Neural progenitor cell (in vitro differentiated cells): ENCODE results near the gene PTPRN2. TPM values are rescaled to one million over a fixed set of nuclear protein-coding genes. Genes with fewer than 3 reads are reported as not detected.
A peak's percentile ranks its signal among the peaks of the same experiment; 100 is the strongest.

ENCODE experiments used
- DNase-seq: peaks from one replicate; pipeline ENCODE4 v3.0.0-alpha.2; 2016; ENCODE audit warnings: low spot score
- H2AFZ ChIP-seq: fragments of 200-600 bp; sonication (generic); replicated peaks from 2 replicates; pipeline ENCODE4 v1.6.1; 2016; ENCODE audit warnings: antibody characterized with exemption
- H3F3A ChIP-seq: fragments of 200-600 bp; sonication (generic); 2 replicates; pipeline ENCODE4 v1.6.1; 2016; ENCODE audit warnings: antibody characterized with exemption, low read depth
- H3K27ac ChIP-seq: fragments of 200-600 bp; sonication (generic); 2 replicates; pipeline ENCODE4 v1.5.1; 2016; ENCODE audit warnings: mild to moderate bottlenecking
- H3K27me3 ChIP-seq: fragments of 200-600 bp; sonication (generic); 2 replicates; pipeline ENCODE4 v1.6.1; 2016; ENCODE audit warnings: mild to moderate bottlenecking, moderate library complexity
- H3K36me3 ChIP-seq: fragments of 200-600 bp; sonication (generic); 2 replicates; pipeline ENCODE4 v1.5.1; 2016
- H3K4me1 ChIP-seq: fragments of 200-600 bp; sonication (generic); 2 replicates; pipeline ENCODE4 v1.6.1; 2016; ENCODE audit warnings: mixed run types
- H3K4me2 ChIP-seq: fragments of 200-600 bp; sonication (generic); 2 replicates; pipeline ENCODE4 v1.6.1; 2016
- H3K4me3 ChIP-seq: fragments of 200-600 bp; sonication (generic); 2 replicates; pipeline ENCODE4 v1.5.1; 2016
- H3K79me2 ChIP-seq: fragments of 200-600 bp; sonication (generic); 2 replicates; pipeline ENCODE4 v1.6.1; 2016; ENCODE audit warnings: low read depth
- H3K9ac ChIP-seq: fragments of 200-600 bp; sonication (generic); 2 replicates; pipeline ENCODE4 v1.6.1; 2016
- H3K9me3 ChIP-seq: fragments of 200-600 bp; sonication (generic); 2 replicates; pipeline ENCODE4 v1.5.1; 2016; ENCODE audit warnings: low read depth
- H4K20me1 ChIP-seq: fragments of 200-600 bp; sonication (generic); 2 replicates; pipeline ENCODE4 v1.6.1; 2016; ENCODE audit warnings: low read depth
- H3K27ac Mint-ChIP-seq: 3 replicates; pipeline ENCODE4 v1.8.0; 2021; ENCODE audit warnings: mixed read lengths
- H3K27me3 Mint-ChIP-seq: 2 replicates; pipeline ENCODE4 v1.8.0; 2022; ENCODE audit warnings: low read depth, mild to moderate bottlenecking, inconsistent platforms, moderate library complexity, mixed read lengths; ENCODE audit not compliant: insufficient read depth
- H3K36me3 Mint-ChIP-seq: 3 replicates; pipeline ENCODE4 v1.8.0; 2021; ENCODE audit warnings: mixed read lengths
- H3K4me1 Mint-ChIP-seq: 3 replicates; pipeline ENCODE4 v1.8.0; 2021; ENCODE audit warnings: mixed read lengths
- H3K4me3 Mint-ChIP-seq: 3 replicates; pipeline ENCODE4 v1.8.0; 2021; ENCODE audit warnings: mild to moderate bottlenecking, moderate library complexity, mixed read lengths
- H3K9me3 Mint-ChIP-seq: 3 replicates; pipeline ENCODE4 v1.8.0; 2020; ENCODE audit warnings: mixed read lengths
- CTCF ChIP-seq: fragments of 200-600 bp; sonication (generic); IDR thresholded peaks from 2 replicates; pipeline ENCODE4 v1.5.1; 2017; ENCODE audit warnings: antibody characterized with exemption, mild to moderate bottlenecking
- EZH2 ChIP-seq: fragments of 200-600 bp; sonication (generic); IDR thresholded peaks from 2 replicates; pipeline ENCODE4 v1.6.1; 2017; ENCODE audit warnings: antibody characterized with exemption, mild to moderate bottlenecking, moderate library complexity
- EZH2phosphoT487 ChIP-seq: fragments of 200-600 bp; sonication (generic); IDR thresholded peaks from 2 replicates; pipeline ENCODE4 v1.6.1; 2017; ENCODE audit warnings: antibody characterized with exemption
- total RNA-seq: library from RNA; depleted of rRNA; stranded (reverse); fragments of >200 nt; gene quantifications from 2 replicates; pipeline ENCODE4 v1.2.3, GENCODE V29; 2015; ENCODE audit warnings: low replicate concordance

PTPRN2 gene
- total RNA-seq, 1 donor from 2014 or later, result 3.0 TPM

DNA sequence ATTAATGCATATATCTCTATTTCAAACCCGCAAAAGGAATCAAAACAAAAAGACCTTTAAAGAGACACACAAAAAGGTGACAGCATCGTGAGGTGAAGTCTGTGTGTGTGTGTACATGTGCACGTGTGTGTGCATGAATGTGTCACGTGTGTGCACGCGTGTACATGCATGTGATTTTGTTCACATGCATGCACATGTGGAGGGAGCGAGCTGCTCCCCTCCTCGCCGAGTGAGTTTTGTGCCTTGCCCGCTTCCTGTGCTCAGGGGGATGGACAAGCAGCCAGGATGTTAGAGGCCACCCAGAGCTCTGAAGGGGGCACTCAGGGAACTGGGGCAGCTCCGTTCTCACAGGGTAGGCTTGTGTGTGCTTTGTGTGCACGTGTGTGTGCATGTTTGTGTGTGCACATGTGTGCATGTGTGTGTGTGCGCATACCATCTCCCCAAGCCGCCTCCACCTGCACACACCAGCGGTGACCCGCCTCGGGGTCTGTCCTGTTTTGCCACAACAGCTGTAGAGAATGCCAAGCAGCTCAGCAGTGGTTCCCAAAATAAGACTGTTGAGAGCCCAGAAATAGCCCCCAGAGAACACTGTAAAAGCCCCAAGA lies 191.2 kb downstream of the PTPRN2 start:
- Histone ChIP-seq H3K79me2 (no peaks in the 10 kb centered on the region), H3F3A (no peaks in the 10 kb centered on the region), H2AFZ (no peak overlapping the region), H4K20me1 (no peaks in the 10 kb centered on the region), H3K36me3 (no peaks in the 10 kb centered on the region), H3K9me3 (no peaks in the 10 kb centered on the region), H3K9ac (no peak overlapping the region), H3K27ac (no peak overlapping the region), H3K4me3 (no peak overlapping the region), H3K4me1 (no peaks in the 10 kb centered on the region), H3K4me2 (no peak overlapping the region), H3K27me3 (no peaks in the 10 kb centered on the region)
- H3K9me3 Mint-ChIP-seq, result peaks cover 7% of the 10 kb centered on the region
- H3K27me3 Mint-ChIP-seq, result peaks cover 6% of the 10 kb centered on the region
- peaks cover 7% of the 10 kb centered on the region for H3K4me1 Mint-ChIP-seq
- TF ChIP-seq EZH2, result no peak
- no peak for TF ChIP-seq CTCF
- no peak for TF ChIP-seq EZH2phosphoT487
- no peak overlapping the region for H3K4me3 Mint-ChIP-seq
- no peak for DNase-seq
- H3K36me3 Mint-ChIP-seq, result no peaks in the 10 kb centered on the region
- peak overlapping the region; percentile 76 for H3K27ac Mint-ChIP-seq

GRCh38 chr7:158395780-158396278 lies 191.8 kb downstream of the PTPRN2 start:
- no peak overlapping the region for H2AFZ ChIP-seq
- H3K79me2 ChIP-seq, result no peaks in the 10 kb centered on the region
- no peaks in the 10 kb centered on the region for H3K27me3 ChIP-seq
- peaks cover 6% of the 10 kb centered on the region for H3K27me3 Mint-ChIP-seq
- H3K36me3 Mint-ChIP-seq, result no peaks in the 10 kb centered on the region
- H3K4me1 ChIP-seq, result no peaks in the 10 kb centered on the region
- no peak overlapping the region for H3K4me3 ChIP-seq
- H3K9ac ChIP-seq, result no peak overlapping the region
- DNase-seq, result peak; percentile 20
- H3K9me3 ChIP-seq, result no peaks in the 10 kb centered on the region
- no peak overlapping the region for H3K27ac ChIP-seq
- H3F3A ChIP-seq, result no peaks in the 10 kb centered on the region
- no peak for TF ChIP-seq CTCF
- TF ChIP-seq EZH2, result no peak
- no peak for TF ChIP-seq EZH2phosphoT487
- H3K4me2 ChIP-seq, result no peak overlapping the region
- no peak overlapping the region for H3K4me3 Mint-ChIP-seq
- no peaks in the 10 kb centered on the region for H4K20me1 ChIP-seq
- no peak overlapping the region for H3K27ac Mint-ChIP-seq
- H3K4me1 Mint-ChIP-seq, result peaks cover 6% of the 10 kb centered on the region
- H3K9me3 Mint-ChIP-seq, result peaks cover 7% of the 10 kb centered on the region
- H3K36me3 ChIP-seq, result no peaks in the 10 kb centered on the region

DNA sequence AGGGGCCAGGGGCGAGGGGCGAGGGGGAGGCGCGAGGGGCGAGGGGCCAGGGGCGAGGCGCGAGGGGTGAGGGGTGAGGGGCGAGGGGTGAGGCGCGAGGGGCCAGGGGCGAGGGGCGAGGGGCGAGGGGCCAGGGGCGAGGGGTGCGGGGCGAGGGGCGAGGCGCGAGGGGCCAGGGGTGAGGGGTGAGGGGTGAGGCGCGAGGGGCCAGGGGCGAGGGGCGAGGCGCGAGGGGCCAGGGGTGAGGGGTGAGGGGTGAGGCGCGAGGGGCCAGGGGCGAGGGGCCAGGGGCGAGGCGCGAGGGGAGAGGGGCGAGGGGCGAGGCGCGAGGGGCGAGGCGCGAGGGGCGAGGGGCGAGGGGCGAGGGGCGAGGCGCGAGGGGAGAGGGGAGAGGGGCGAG lies 192.3 kb downstream of the PTPRN2 start:
- H3K27ac Mint-ChIP-seq, result no peak overlapping the region
- no peaks in the 10 kb centered on the region for H3K36me3 ChIP-seq
- H3K36me3 Mint-ChIP-seq, result no peaks in the 10 kb centered on the region
- no peaks in the 10 kb centered on the region for H3K4me1 ChIP-seq
- H3K27ac ChIP-seq, result no peak overlapping the region
- H2AFZ ChIP-seq, result no peak overlapping the region
- H4K20me1 ChIP-seq, result no peaks in the 10 kb centered on the region
- no peak overlapping the region for H3K4me2 ChIP-seq
- peaks cover 6% of the 10 kb centered on the region for H3K27me3 Mint-ChIP-seq
- peaks cover 7% of the 10 kb centered on the region for H3K9me3 Mint-ChIP-seq
- no peak overlapping the region for H3K4me3 Mint-ChIP-seq
- H3K9ac ChIP-seq, result no peak overlapping the region
- no peaks in the 10 kb centered on the region for H3F3A ChIP-seq
- no peaks in the 10 kb centered on the region for H3K27me3 ChIP-seq
- peaks cover 6% of the 10 kb centered on the region for H3K4me1 Mint-ChIP-seq
- DNase-seq, result no peak
- TF ChIP-seq EZH2phosphoT487 (no peak), EZH2 (no peak), CTCF (no peak)
- H3K4me3 ChIP-seq, result no peak overlapping the region
- H3K79me2 ChIP-seq, result no peaks in the 10 kb centered on the region
- no peaks in the 10 kb centered on the region for H3K9me3 ChIP-seq
